Chondrocyte (in vitro differentiated cells): Measurements from ENCODE around the gene TTF2. TPM values are rescaled to one million over a fixed set of nuclear protein-coding genes. Genes with fewer than 3 reads are reported as not detected.
"Not testable (repeated sequence)": the region's sequence is repeated elsewhere in the genome, so short reads cannot be mapped to it uniquely, and the experiment has no call there.

Experiments used
- DNase-seq: peaks from one replicate; pipeline ENCODE4 v3.0.0; 2021; ENCODE audit warnings: mixed read lengths, low spot score
- H3K27ac Mint-ChIP-seq: one replicate; pipeline ENCODE4 v1.8.0; 2021; ENCODE audit warnings: mild to moderate bottlenecking, moderate library complexity, mixed read lengths; ENCODE audit not compliant: unreplicated experiment
- H3K27me3 Mint-ChIP-seq: 2 replicates; pipeline ENCODE4 v1.8.0; 2021; ENCODE audit warnings: low read depth, mixed read lengths
- H3K36me3 Mint-ChIP-seq: 2 replicates; pipeline ENCODE4 v1.8.0; 2021; ENCODE audit warnings: low read depth, mixed read lengths
- H3K4me1 Mint-ChIP-seq: 2 replicates; pipeline ENCODE4 v1.8.0; 2021; ENCODE audit warnings: low read depth, mild to moderate bottlenecking, mixed read lengths
- H3K4me3 Mint-ChIP-seq: one replicate; pipeline ENCODE4 v1.8.0; 2021; ENCODE audit warnings: mild to moderate bottlenecking, moderate library complexity, mixed read lengths; ENCODE audit not compliant: unreplicated experiment
- H3K9me3 Mint-ChIP-seq: 2 replicates; pipeline ENCODE4 v1.8.0; 2021; ENCODE audit warnings: low read depth, mixed read lengths
- total RNA-seq: library from RNA; stranded (reverse); gene quantifications from 3 replicates; pipeline ENCODE4 v1.2.1, GENCODE V29; 2021
- TF ChIP-seq, protein P1 (sequence below): fragments of 200-600 bp; sonication (generic); IDR thresholded peaks from 2 replicates; pipeline ENCODE4 v1.5.0; 2021; ENCODE audit warnings: antibody characterized with exemption, mild to moderate bottlenecking, moderate library complexity

TTF2 gene
- total RNA-seq, 1 donor from 2014 or later: 16.4 TPM

DNA sequence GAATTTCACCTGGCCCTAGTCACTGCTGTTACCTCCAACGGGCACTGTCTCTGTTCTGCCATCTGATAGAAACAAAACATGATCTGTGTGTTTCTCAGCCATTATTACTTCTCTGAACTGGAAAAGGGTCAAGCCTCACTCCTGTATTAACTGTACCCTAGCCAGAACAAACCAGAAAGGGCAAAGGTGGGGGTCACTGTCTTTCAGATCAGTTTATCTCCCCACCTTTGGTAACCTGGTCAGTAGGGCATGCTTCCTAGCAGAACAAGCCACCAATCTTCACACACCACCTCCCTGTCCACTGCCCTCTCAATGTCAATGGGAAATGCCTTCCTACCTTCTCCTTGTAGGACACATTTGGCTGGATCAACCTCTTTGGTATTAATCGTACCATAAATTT is 57.6 kb downstream of the TTF2 start:
- DNase-seq: no peak
- H3K36me3 Mint-ChIP-seq: peaks cover 4% of the 10 kb centered on the region
- peaks cover 9% of the 10 kb centered on the region for H3K4me1 Mint-ChIP-seq
- H3K9me3 Mint-ChIP-seq: no peaks in the 10 kb centered on the region
- H3K27ac Mint-ChIP-seq: no peak overlapping the region
- no peaks in the 10 kb centered on the region for H3K27me3 Mint-ChIP-seq
- H3K4me3 Mint-ChIP-seq: no peak overlapping the region
- TF ChIP-seq, protein P1, sequence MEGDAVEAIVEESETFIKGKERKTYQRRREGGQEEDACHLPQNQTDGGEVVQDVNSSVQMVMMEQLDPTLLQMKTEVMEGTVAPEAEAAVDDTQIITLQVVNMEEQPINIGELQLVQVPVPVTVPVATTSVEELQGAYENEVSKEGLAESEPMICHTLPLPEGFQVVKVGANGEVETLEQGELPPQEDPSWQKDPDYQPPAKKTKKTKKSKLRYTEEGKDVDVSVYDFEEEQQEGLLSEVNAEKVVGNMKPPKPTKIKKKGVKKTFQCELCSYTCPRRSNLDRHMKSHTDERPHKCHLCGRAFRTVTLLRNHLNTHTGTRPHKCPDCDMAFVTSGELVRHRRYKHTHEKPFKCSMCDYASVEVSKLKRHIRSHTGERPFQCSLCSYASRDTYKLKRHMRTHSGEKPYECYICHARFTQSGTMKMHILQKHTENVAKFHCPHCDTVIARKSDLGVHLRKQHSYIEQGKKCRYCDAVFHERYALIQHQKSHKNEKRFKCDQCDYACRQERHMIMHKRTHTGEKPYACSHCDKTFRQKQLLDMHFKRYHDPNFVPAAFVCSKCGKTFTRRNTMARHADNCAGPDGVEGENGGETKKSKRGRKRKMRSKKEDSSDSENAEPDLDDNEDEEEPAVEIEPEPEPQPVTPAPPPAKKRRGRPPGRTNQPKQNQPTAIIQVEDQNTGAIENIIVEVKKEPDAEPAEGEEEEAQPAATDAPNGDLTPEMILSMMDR: no peak

DNA sequence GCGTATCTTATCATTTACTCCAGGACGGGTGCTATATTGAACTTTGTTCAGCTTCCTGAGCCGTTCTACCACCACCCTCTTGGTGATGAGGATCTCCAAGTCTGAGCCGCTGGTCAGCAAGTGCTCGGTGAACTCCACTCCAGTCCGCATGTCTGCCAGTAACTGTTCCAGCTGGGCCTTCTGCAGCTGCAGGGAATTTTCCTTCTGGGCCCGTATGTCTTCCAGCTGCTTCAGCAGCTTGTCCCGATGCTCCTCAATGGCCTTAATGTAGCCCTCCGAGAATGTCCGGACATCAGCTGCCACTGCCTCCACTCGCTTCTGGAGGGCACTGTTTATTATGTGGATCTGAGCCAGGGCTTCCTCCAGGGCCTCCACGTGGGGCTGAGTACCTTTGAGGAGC is 58.0 kb downstream of the TTF2 start:
- H3K36me3 Mint-ChIP-seq: peaks cover 3% of the 10 kb centered on the region
- TF ChIP-seq, protein P1: no peak
- no peaks in the 10 kb centered on the region for H3K9me3 Mint-ChIP-seq
- no peaks in the 10 kb centered on the region for H3K27me3 Mint-ChIP-seq
- no peak for DNase-seq
- no peak overlapping the region for H3K4me3 Mint-ChIP-seq
- H3K27ac Mint-ChIP-seq: no peak overlapping the region
- peaks cover 10% of the 10 kb centered on the region for H3K4me1 Mint-ChIP-seq

DNA sequence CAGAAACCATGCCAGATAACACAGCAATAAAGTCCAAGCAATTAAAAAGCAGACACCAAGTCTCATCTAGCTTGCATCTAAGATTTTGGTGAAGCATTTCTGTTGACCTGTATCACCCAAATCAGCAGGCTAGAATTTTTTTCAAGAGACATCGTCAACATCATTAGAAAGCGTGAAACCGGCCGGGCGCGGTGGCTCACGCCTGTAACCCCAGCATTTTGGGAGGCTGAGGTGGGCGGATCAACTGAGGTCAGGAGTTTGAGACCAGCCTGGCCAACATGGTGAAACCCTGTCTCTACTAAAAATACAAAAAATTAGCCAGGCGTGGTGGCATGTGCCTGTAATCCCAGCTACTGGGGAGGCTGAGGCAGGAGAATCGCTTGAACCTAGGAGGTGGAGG is 59.0 kb downstream of the TTF2 start:
- not testable (repeated sequence) for DNase-seq, H3K27me3 Mint-ChIP-seq, H3K27ac Mint-ChIP-seq, H3K9me3 Mint-ChIP-seq, H3K4me1 Mint-ChIP-seq, H3K4me3 Mint-ChIP-seq, H3K36me3 Mint-ChIP-seq

DNA sequence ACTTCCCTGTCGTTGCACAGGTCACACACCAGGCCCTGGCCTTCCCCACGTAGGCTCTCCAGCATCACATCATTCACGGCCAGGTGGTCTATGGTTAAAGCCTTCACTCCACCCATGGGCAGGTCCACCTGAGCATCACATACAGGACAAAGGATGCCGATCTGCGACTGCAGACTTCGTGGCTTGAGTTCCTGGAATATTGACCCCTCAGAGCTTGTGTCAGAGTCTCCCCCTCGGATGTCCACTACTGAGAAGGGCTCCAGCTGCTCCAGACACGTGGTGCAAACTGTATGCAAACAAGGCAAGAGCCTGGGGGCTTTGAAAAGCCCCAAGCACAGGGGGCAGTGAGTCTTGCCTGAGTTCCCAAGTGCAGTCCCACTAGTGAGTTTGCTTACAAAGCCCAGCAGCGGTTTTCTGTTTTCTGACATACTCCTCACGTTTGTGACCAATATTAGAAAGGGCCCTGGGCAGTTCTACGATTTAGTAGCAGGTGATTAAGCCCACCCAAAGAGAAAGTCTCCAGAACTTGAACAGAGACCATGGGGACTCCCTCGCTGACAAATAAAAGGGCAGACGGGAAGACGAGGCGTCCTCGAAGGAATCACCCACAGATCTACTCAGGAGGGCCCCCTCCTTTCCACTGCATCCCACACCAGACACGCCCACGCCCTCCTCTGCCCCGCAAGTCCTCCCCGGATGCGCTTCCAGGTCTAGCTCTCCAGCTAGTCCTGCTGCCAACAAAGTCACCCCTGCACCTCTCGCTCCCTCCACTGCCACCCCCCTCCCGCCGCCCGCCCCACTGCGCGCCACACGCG is 60.9 kb downstream of the TTF2 start:
- H3K27me3 Mint-ChIP-seq: no peaks in the 10 kb centered on the region
- DNase-seq: no peak
- no peaks in the 10 kb centered on the region for H3K36me3 Mint-ChIP-seq
- no peaks in the 10 kb centered on the region for H3K9me3 Mint-ChIP-seq
- peak overlapping the region; percentile 86 for H3K27ac Mint-ChIP-seq
- H3K4me1 Mint-ChIP-seq: peaks cover 10% of the 10 kb centered on the region
- TF ChIP-seq, protein P1: no peak
- H3K4me3 Mint-ChIP-seq: peak overlapping the region; percentile 84

DNA sequence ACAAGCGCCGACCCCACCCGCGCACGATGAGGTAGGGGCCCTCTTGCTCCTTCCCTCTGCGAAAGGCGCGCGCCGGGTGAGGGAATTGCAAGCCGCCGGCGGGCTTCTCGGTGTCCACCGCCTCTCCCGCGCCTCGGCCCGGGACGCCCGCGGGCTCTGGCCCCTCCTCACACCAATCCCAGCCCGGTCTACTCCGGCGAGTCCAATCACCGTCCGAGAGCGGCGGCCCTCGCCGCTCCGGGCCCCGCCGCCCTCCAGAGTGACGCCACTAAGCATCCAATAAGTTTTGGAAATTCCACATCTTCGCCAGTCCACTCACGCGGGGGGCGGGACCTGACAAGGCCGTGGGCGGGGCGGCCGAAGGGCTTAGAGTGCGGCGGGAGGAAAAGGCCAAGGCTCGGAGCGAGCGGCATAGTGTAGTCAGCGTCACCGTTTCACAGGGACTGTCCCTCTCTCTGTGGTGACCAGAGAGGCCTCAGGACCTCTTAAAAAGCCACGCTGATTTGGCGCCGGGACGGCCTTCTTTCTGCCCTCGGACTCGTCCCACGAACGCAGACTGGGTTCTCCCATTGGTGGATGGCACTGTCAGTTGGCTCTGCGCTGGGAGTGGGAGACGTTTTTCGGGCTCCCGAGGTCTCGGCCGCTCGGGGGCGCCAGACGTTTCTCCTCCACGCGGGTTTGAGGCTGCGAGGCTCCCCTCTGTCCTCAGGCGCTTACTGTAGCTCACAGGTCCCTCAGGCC is 61.6 kb downstream of the TTF2 start, which contains the start of gene TRIM45:
Gene TRIM45, minus strand, starts transcription at position 161 of the 741 bp plus-strand sequence. CDS start 548 bp downstream, outside the sequence.
- peaks cover 10% of the 10 kb centered on the region for H3K4me1 Mint-ChIP-seq
- H3K4me3 Mint-ChIP-seq: peak within 1 kb of the TSS; percentile 84
- TF ChIP-seq, protein P1: peak; percentile 90
- peak; percentile 97 for DNase-seq
- no peaks in the 10 kb centered on the region for H3K36me3 Mint-ChIP-seq
- H3K27ac Mint-ChIP-seq: peak within 1 kb of the TSS; percentile 95
- H3K9me3 Mint-ChIP-seq: no peaks in the 10 kb centered on the region
- H3K27me3 Mint-ChIP-seq: no peaks in the 10 kb centered on the region
